Astrocyte (in vitro differentiated cells and primary cell): ENCODE measurements around the gene DOCK3.

ENCODE experiments used
- EZH2 ChIP-seq: IDR thresholded peaks from 2 replicates; pipeline ENCODE4 v1.6.1; 2012; ENCODE audit warnings: mild to moderate bottlenecking, low read length, inconsistent platforms; ENCODE audit not compliant: insufficient read depth
- TF ChIP-seq, protein P1 (sequence below): IDR thresholded peaks from 2 replicates; pipeline ENCODE4 v1.5.1; 2011; ENCODE audit warnings: low read depth, mild to moderate bottlenecking, inconsistent platforms, low read length, moderate library complexity; ENCODE audit not compliant: insufficient read depth

DNA sequence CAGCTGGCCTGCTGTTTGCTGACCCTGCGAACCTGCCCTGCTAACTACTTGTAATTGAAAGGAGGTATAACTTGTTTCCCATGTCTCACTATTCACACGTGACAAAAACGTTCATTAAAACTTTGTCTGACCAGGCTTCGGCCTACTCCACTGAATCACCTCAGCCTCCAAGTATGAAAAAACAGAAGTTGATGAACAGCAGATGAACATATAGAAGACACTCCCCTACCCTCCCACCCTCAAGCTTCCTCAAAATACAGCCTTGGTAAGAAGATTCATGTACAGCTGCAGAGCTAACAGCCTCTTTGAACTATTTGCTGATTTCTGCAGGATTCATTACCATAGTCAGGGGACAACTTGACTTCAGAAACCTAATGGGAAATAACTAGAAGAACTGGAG, 727.0 kb downstream of the DOCK3 start:
- no peak for TF ChIP-seq EZH2
- TF ChIP-seq, protein P1, sequence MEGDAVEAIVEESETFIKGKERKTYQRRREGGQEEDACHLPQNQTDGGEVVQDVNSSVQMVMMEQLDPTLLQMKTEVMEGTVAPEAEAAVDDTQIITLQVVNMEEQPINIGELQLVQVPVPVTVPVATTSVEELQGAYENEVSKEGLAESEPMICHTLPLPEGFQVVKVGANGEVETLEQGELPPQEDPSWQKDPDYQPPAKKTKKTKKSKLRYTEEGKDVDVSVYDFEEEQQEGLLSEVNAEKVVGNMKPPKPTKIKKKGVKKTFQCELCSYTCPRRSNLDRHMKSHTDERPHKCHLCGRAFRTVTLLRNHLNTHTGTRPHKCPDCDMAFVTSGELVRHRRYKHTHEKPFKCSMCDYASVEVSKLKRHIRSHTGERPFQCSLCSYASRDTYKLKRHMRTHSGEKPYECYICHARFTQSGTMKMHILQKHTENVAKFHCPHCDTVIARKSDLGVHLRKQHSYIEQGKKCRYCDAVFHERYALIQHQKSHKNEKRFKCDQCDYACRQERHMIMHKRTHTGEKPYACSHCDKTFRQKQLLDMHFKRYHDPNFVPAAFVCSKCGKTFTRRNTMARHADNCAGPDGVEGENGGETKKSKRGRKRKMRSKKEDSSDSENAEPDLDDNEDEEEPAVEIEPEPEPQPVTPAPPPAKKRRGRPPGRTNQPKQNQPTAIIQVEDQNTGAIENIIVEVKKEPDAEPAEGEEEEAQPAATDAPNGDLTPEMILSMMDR, result no peak
